H1 (cell line): ENCODE measurements around the gene LRRC9. TPM values are rescaled to one million over a fixed set of nuclear protein-coding genes. Genes with fewer than 3 reads are reported as not detected.
A peak's percentile ranks its signal among the peaks of the same experiment; 100 is the strongest.

Experiments
- BCL11A ChIP-seq, 2 experiments: IDR thresholded peaks; one replicate each; pipeline ENCODE4 v1.6.1; 2011; ENCODE audit warnings: low read depth in 2 of 2, low read length in 2 of 2, mild to moderate bottlenecking in 2 of 2
- CBX5 ChIP-seq: fragments of 300-800, 300-1000 bp; sonication (generic); IDR thresholded peaks from 2 replicates; pipeline ENCODE4 v1.7.1; 2016; ENCODE audit warnings: antibody characterized with exemption, low read length, low read depth
- CEBPB ChIP-seq: IDR thresholded peaks from 2 replicates; pipeline ENCODE4 v1.6.1; 2012; ENCODE audit warnings: low read depth, low read length
- E2F6 ChIP-seq: IDR thresholded peaks from 2 replicates; pipeline ENCODE4 v1.6.1; 2012; ENCODE audit warnings: inconsistent platforms
- FOSL1 ChIP-seq: IDR thresholded peaks from 2 replicates; pipeline ENCODE4 v1.6.1; 2011; ENCODE audit warnings: mild to moderate bottlenecking, low read depth, low read length, moderate library complexity; ENCODE audit not compliant: insufficient read depth
- POU5F1 ChIP-seq: IDR thresholded peaks from 2 replicates; pipeline ENCODE4 v1.6.1; 2011; ENCODE audit warnings: low read depth, mild to moderate bottlenecking, low read length, moderate library complexity
- SP1 ChIP-seq: IDR thresholded peaks from 2 replicates; pipeline ENCODE4 v1.6.1; 2011; ENCODE audit warnings: low read depth, low read length
- SP4 ChIP-seq: IDR thresholded peaks from 2 replicates; pipeline ENCODE4 v1.6.1; 2012; ENCODE audit warnings: low read length, inconsistent platforms
- TCF12 ChIP-seq: IDR thresholded peaks from 2 replicates; pipeline ENCODE4 v1.6.1; 2011; ENCODE audit warnings: low read depth, mild to moderate bottlenecking, low read length
- TEAD4 ChIP-seq: IDR thresholded peaks from 2 replicates; pipeline ENCODE4 v1.6.1; 2012; ENCODE audit warnings: low read depth, low read length, inconsistent platforms, mixed read lengths
- polyA plus RNA-seq, 7 experiments: library from polyadenylated mRNA; depleted of rRNA in 3 of 7; stranded (reverse) in 5 of 7; unstranded in 2 of 7; fragments of >200 nt in 5 of 7; fragments of 200-250 nt in 2 of 7; gene quantifications; 1 replicate in 5 of 7; 2 replicates in 1 of 7; 4 replicates in 1 of 7; pipeline versions ENCODE4 v1.2.1 to v1.2.3, GENCODE V29; 2011 to 2013; ENCODE audit warnings: missing spikeins in 2 of 7, mixed read lengths in 2 of 7
- total RNA-seq: library from RNA; stranded (reverse); fragmentation: NEBNext Ultra II Directional; extraction: Animal tissue kit (Norgen Biotek cat#: 25700); gene quantifications from 2 replicates; pipeline ENCODE4 v1.2.1, GENCODE V29; 2021

The LRRC9 gene
- total and polyA plus RNA-seq, 2 of the 8 experiments (the other 6 are each of a cell fraction or from before 2014, with no cell fraction given), result 0.12 to 0.84 TPM

GRCh38 chr14:60091550-60092525 is 171.9 kb downstream of the LRRC9 start, which contains the start of gene PCNX4 (continued):
- TF ChIP-seq TEAD4 (no peak), SP4 (no peak), FOSL1 (no peak), CBX5 (no peak), TCF12 (no peak), E2F6 (peak; percentile 68), POU5F1 (no peak), SP1 (no peak), CEBPB (peak; percentile 94), BCL11A (IDR thresholded peaks at IDR 0.05; ENCODE audit: low read depth in 2 of 2, low read length in 2 of 2) (no peak)
